Stimulated activated CD4-positive, alpha-beta T cell treated with anti-CD3 and anti-CD28 coated beads, Interleukin-4, amount 100 ng/mL, for 48 hours (primary cell): Measurements from ENCODE around the gene DNAJC15.

Source experiments
- DNase-seq, 2 donors: peaks; one replicate each; pipeline ENCODE4 v3.0.0-alpha.2; 2020; ENCODE audit warnings: low read depth in 2 of 2

Gene DNAJC15

GRCh38 chr13:43154156-43154651 is 130.8 kb downstream of the DNAJC15 start:
- no peak for DNase-seq

DNA sequence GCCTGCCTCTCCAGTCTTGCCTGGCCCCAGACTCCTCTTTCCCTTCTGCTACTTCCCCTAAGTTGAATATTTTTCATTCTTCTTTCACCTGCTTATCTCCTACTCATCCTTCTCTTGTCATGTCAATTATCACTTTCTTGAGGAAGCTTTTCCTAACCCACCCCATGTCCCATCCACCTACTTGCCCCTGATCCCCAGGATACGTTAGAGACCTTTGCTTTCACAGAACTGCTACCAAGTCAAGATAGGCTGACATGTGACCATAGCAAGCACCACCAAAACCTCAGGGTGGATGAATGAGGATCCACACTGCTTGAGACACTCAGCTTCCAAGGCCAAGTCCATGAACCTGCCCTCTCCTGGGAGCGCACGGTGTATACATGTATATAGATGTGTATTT is 131.5 kb downstream of the DNAJC15 start:
- DNase-seq = no peak

GRCh38 chr13:43156916-43157315 is 133.5 kb downstream of the DNAJC15 start:
- DNase-seq = no peak

DNA sequence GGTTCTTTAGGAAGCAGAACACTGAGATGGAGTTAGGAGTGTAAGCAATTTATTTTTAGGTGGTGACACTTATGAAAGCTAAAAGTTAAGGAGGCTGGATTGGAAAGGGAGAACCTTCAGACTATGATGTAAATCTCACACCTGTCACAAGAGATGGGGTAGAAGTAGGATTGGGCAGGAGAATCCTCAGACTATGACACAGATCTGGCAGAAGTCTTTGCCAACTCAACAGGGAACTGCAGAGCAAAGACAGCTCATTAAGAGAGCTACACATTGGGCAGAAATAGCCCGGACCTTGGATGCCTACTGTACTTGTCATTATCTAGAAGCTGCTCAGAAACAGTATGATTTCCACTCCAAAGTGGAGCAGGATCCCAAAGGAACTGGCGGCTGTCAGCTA is 134.4 kb downstream of the DNAJC15 start:
- no peak for DNase-seq

GRCh38 chr13:43158516-43158915 is 135.1 kb downstream of the DNAJC15 start:
- DNase-seq = no peak

- no peak for DNase-seq
Measured at GRCh38 chr13:43159026-43159461, 135.7 kb downstream of the DNAJC15 start.
